Lower leg skin (tissue), 4 donors: ENCODE measurements around the gene TRAM2. TPM values are rescaled to one million over a fixed set of nuclear protein-coding genes. Genes with fewer than 3 reads are reported as not detected.
A peak's percentile ranks its signal among the peaks of the same experiment; 100 is the strongest.

Experiments used
- DNase-seq, 2 donors: peaks; one replicate each; pipeline ENCODE4 v3.0.0-alpha.2; 2019; ENCODE audit warnings: low spot score in 2 of 2
- H3K4me3 ChIP-seq: fragments of 200-600 bp; sonication (generic); 2 replicates; pipeline ENCODE4 v1.5.1; 2017; ENCODE audit warnings: mild to moderate bottlenecking, low read depth; ENCODE audit not compliant: poor library complexity, severe bottlenecking
- CTCF ChIP-seq, 3 donors: fragments of 450-650 bp; IDR thresholded peaks; one replicate each; pipeline ENCODE4 v1.5.1; 2016; ENCODE audit warnings: antibody characterized with exemption in 3 of 3, mild to moderate bottlenecking in 3 of 3, moderate library complexity in 2 of 3
- POLR2A ChIP-seq, 2 donors: fragments of 450-650 bp; IDR thresholded peaks; one replicate each; pipeline ENCODE4 v1.6.1; 2016 to 2017; ENCODE audit warnings: antibody characterized with exemption in 2 of 2, mild to moderate bottlenecking in 1 of 2, moderate library complexity in 1 of 2
- WGBS, 2 donors: methylation state at CpG; one replicate each; pipeline ENCODE4 v1.1.5; 2018; 5-methylcytosine and 5-hydroxymethylcytosine counted together
- intact Hi-C: fragments of 100-400 bp; cut with DNase I; formaldehyde crosslinking; loops from one replicate; pipeline ENCODE4 v1.15.0; 2023; ENCODE audit warnings: low total_unique reads
- total RNA-seq, 4 donors: library from RNA; depleted of rRNA; stranded (reverse); fragments of >200 nt; gene quantifications; one replicate each; pipeline ENCODE4 v1.1.0, GENCODE V29; 2016

The TRAM2 gene
- total RNA-seq, 4 donors from 2014 or later: 3.7 to 11.5 (median 7.0) TPM

DNA sequence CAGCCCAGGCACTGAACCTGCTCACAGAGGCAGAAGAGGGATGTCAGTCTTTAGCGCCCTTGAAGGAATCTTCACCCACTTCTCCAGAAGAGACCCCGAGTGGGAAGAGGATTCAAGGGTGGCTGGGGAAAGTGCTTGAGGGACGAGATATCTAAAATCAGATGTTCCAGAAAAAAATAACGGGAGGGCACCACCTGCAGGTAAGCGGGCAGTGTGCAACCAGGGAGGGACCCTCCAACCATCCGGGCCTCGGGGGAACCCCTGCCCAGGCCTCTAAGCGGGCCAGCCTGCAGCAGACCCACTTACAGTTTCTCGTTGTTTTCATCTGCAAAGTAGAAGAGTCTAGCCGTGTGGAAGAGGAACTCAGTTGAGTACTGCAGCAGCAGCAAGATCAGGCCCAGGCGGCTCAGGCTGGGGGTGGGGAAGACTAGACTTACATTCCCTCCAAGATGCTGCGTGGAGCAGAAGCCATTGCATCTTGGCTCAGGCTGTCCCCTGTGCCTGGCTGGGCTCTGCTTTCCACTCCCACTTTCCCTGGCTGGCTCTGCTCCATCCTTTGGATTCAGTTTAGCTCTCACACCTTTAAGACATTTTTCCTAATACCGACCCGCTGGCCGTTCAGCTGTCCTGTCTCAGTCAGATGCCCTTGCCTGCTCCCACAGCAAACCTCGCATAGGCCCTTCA, 71.0 kb downstream of the TRAM2 start:
- DNase-seq: peak in 1 of 2 donors; percentile 76
- intact Hi-C loops: no loop called here
- TF ChIP-seq POLR2A (IDR thresholded peaks at IDR 0.05): no peak
- TF ChIP-seq CTCF (IDR thresholded peaks at IDR 0.05): no peak
- H3K4me3 ChIP-seq: no peak overlapping the region
- 88% methylated on average over 16 of the region's 16 CpGs for WGBS, 2 donors

- H3K4me3 ChIP-seq: no peak overlapping the region
- 21 to 38% methylated on average over 10 of the region's 10 CpGs for WGBS, 2 donors
- TF ChIP-seq POLR2A (IDR thresholded peaks at IDR 0.05): no peak
- TF ChIP-seq CTCF (IDR thresholded peaks at IDR 0.05): no peak
- intact Hi-C loops: no loop called here
- no peak for DNase-seq
These were observed 72.1 kb downstream of the TRAM2 start for GRCh38 chr6:52504782-52505136.

DNA sequence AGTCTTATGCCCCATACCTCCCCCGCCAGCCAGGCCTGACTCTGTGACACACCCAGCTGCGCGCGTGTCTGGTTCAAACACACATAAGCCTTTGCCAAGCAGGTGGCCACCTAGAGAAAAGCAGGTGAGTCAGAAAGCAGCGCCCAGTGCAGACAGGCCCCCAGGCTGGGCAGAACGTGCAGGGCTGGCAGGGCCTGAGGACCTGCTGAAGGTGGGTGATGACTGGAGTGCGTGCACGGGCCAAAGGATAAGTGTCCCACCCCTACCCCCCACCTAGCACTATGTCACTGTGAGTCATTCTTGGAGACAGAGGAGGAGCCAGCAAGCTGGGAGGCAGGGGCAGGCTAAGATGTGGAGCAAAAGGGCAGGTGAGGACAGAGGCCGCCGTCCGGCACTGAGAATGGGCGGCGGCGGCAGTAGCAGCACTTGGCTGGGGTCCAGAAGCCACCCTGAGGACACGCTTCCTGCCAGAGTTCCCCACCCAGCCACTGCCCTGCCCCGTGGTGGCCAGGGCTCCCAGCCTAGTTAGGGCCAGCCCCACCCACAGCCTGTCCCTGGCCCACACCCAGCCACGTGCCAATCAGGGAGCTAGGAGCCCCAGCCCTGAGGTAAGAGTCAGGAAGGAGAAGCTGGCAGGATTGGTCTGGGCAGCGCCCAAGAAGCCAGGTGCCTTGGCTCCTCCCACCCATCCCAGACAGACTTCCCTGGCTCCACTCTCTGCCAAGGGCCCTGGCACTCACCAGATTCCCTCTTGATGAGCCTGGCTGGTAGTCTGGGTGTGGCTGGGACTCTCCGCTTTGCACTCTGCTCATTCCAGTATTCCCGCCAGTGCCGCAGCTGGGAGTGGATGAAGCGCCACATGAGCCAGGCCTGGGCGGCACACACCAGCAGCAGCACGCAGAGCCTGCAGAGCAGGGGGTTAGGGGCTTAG, 72.7 kb downstream of the TRAM2 start:
- no peak for TF ChIP-seq POLR2A (IDR thresholded peaks at IDR 0.05)
- TF ChIP-seq CTCF (IDR thresholded peaks at IDR 0.05): no peak
- 10 to 17% methylated on average over 23 to 24 of the region's 24 CpGs for WGBS, 2 donors
- no peak overlapping the region for H3K4me3 ChIP-seq
- intact Hi-C loops: no loop called here
- DNase-seq: peak; percentile 95 to 97

- TF ChIP-seq POLR2A (IDR thresholded peaks at IDR 0.05): no peak
- TF ChIP-seq CTCF (IDR thresholded peaks at IDR 0.05): no peak
- WGBS, 2 donors: 42 to 56% methylated on average over 5 of the region's 5 CpGs
- H3K4me3 ChIP-seq: no peak overlapping the region
- intact Hi-C loops: no loop called here
- DNase-seq: no peak
These were observed 73.5 kb downstream of the TRAM2 start for GRCh38 chr6:52503323-52503747.

DNA sequence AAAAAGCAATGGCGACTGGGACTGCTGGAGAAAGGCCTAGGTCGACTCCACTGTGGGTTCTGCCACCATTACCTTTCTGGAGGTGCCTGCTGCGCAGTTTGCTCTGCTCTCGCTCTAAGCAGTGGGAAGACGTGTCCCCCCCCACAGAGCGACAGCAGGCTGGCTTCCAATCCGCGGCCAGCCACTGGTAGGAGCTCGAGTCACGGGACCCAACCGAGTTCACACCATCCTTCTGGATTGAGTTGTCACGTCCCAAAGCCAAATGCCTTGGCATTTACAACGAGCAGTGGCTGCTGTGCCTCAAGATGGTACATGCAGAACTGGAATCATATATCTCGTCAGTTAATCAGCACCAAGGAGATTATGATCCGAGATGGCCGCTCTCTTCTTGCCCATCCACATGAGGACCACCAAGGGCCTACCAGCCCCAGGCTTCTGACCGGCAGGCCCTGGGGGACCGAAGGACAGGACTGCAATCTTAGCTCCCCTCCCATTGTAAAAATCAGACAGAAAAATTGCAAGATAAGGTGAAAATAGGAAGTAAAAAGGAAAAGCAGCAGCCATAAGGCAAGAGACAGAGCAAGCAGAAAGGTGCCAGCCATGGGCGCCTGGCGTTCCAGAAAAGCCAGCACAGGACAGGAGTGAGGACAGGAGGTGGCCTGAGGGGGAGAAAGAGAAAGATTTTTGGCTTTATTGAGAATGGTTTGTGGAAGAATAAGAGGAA, 74.4 kb downstream of the TRAM2 start:
- intact Hi-C loops: no loop called here
- no peak for DNase-seq
- TF ChIP-seq POLR2A (IDR thresholded peaks at IDR 0.05): no peak
- TF ChIP-seq CTCF (IDR thresholded peaks at IDR 0.05): no peak
- WGBS, 2 donors: 54 to 72% methylated on average over 20 of the region's 20 CpGs
- H3K4me3 ChIP-seq: no peak overlapping the region
